Adrenal gland (tissue), 5 donors: Measurements from ENCODE around the gene SLC6A8.
A peak's percentile ranks its signal among the peaks of the same experiment; 100 is the strongest.

Experiments used
- CTCF ChIP-seq, 6 experiments: fragments of 450-650 bp in 4 of 6; fragments of 200-600 bp in 2 of 6; sonication (generic) in 1 of 6; IDR thresholded peaks; 1 replicate in 5 of 6; 2 replicates in 1 of 6; pipeline versions ENCODE4 v1.5.1 to v1.8.0; 2016 to 2021; ENCODE audit warnings: antibody characterized with exemption in 6 of 6, mild to moderate bottlenecking in 2 of 6, moderate library complexity in 1 of 6
- POLR2A ChIP-seq, 2 donors: fragments of 450-650 bp; IDR thresholded peaks; one replicate each; pipeline ENCODE4 v1.6.1; 2017; ENCODE audit warnings: antibody characterized with exemption in 2 of 2, mild to moderate bottlenecking in 2 of 2, moderate library complexity in 1 of 2
- donor health status: DM: no; HTN: no; CAD: no.

DNA sequence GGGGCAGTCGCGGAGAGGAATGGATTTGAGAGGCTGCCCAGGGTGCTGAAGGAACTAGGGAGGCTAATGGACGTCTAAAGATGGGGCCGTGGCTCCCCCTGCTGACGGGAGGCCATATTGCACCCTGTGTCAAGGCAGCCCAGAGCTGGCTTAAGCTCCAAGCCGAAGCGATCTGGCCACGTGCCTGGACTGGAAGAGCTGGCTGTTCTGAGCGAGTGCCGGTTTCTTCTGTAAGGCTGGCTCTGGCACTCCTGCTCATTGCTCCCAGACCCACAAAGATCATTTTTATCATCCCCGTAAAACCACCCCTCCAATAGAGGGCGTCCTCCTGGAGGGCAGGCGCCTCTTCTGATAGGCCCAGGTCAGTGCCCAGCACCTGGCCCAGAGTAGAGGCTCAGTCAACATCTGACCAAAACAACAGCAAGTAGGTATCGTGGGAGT, 19.8 kb upstream of the SLC6A8 start:
- peak; percentile 63 to 85 (median 74) for TF ChIP-seq CTCF (IDR thresholded peaks at IDR 0.05)
- TF ChIP-seq POLR2A (IDR thresholded peaks at IDR 0.05) = no peak
